GM12873 (cell line): ENCODE data around the gene EPHA10.

Experiments
- CTCF ChIP-seq: IDR thresholded peaks from 2 replicates; pipeline ENCODE4 v1.5.1; 2012; ENCODE audit warnings: low read depth, mild to moderate bottlenecking, moderate library complexity, low read length, control low read depth; ENCODE audit not compliant: insufficient read depth; ENCODE audit errors: missing control alignments

Gene EPHA10

GRCh38 chr1:37739222-37739621, 25.7 kb downstream of the EPHA10 start:
- no peak for TF ChIP-seq CTCF

GRCh38 chr1:37734629-37735591, 30.0 kb downstream of the EPHA10 start:
- TF ChIP-seq CTCF = no peak

GRCh38 chr1:37732111-37732780, 32.7 kb downstream of the EPHA10 start:
- no peak for TF ChIP-seq CTCF

GRCh38 chr1:37731312-37732019, 33.5 kb downstream of the EPHA10 start:
- no peak for TF ChIP-seq CTCF

- TF ChIP-seq CTCF = no peak
Observed at GRCh38 chr1:37730376-37730775, 34.5 kb downstream of the EPHA10 start.

- TF ChIP-seq CTCF = no peak
Observed at GRCh38 chr1:37728416-37728815, 36.5 kb downstream of the EPHA10 start.
